ENCODE measurements around the gene CCDC34. TPM values are rescaled to one million over a fixed set of nuclear protein-coding genes. Genes with fewer than 3 reads are reported as not detected.

The CCDC34 gene
- total RNA-seq, 1 donor from 2014 or later: 32.2 TPM

- H3K4me1 Mint-ChIP-seq (ENCODE audit: low read depth): peaks cover 43% of the 10 kb centered on the region
- H3K27me3 Mint-ChIP-seq: no peaks in the 10 kb centered on the region
- peak overlapping the region; percentile 94 for H3K4me3 Mint-ChIP-seq (ENCODE audit: low read depth)
- H3K27ac Mint-ChIP-seq: peak overlapping the region; percentile 94
- H3K9me3 Mint-ChIP-seq (ENCODE audit: low read depth): no peaks in the 10 kb centered on the region
- no peak for TF ChIP-seq CTCF (IDR thresholded peaks at IDR 0.05; ENCODE audit: unreplicated experiment)
- peaks cover 12% of the 10 kb centered on the region for H3K36me3 Mint-ChIP-seq (ENCODE audit: insufficient read depth)
- DNase-seq (ENCODE audit: low spot score, unreplicated experiment): no peak
Observed at GRCh38 chr11:27363576-27364117, 632 bp upstream of the CCDC34 start.

DNA sequence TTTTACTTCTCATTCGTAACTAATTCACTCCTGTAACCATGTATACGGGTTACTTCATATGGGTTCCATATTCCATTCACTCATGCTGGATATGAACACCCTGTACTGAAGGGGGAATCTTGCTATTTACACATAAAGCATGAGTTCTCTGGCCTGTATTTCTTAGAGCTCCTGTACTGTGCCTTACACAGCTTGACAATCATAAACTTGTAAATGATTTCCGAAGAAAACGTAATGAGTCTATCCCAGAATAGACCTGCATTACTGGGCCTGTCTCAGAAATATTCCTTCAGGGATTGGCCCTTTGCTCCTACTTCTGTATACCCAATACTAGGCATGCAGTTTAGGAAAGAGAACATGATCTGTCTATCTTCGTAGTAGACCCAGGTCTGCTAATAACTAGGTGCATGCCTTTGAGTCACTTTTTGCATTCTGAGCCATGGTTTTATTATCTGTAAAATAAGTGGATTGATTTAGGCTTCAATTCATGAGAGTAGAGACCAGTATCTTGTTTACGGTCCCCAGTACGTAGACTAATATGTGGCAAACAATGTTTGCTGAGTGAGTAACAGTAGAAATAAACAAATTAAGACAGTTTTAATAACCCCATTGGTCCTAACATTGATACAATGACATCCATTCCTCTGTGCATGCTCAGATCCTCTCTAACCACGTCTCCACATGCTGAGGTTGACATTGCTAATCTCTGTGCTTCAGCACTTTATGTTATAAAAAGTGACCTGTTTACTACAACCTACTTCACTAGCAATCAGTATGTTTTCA lies 1.2 kb downstream of the CCDC34 start:
- no peaks in the 10 kb centered on the region for H3K27me3 Mint-ChIP-seq
- peak overlapping the region; percentile 94 for H3K4me3 Mint-ChIP-seq (ENCODE audit: low read depth)
- peaks cover 6% of the 10 kb centered on the region for H3K36me3 Mint-ChIP-seq (ENCODE audit: insufficient read depth)
- peaks cover 40% of the 10 kb centered on the region for H3K4me1 Mint-ChIP-seq (ENCODE audit: low read depth)
- no peaks in the 10 kb centered on the region for H3K9me3 Mint-ChIP-seq (ENCODE audit: low read depth)
- no peak for TF ChIP-seq CTCF (IDR thresholded peaks at IDR 0.05; ENCODE audit: unreplicated experiment)
- peak overlapping the region; percentile 98 for H3K27ac Mint-ChIP-seq
- no peak for DNase-seq (ENCODE audit: low spot score, unreplicated experiment)

- no peaks in the 10 kb centered on the region for H3K27me3 Mint-ChIP-seq
Observed at GRCh38 chr11:27358296-27358695, 4.7 kb downstream of the CCDC34 start.

GRCh38 chr11:27357250-27357649 lies 5.8 kb downstream of the CCDC34 start:
- TF ChIP-seq CTCF (IDR thresholded peaks at IDR 0.05; ENCODE audit: unreplicated experiment): no peak
- Mint-ChIP-seq H3K4me1 (ENCODE audit: low read depth) (peaks cover 28% of the 10 kb centered on the region), H3K27me3 (no peaks in the 10 kb centered on the region), H3K36me3 (ENCODE audit: insufficient read depth) (peaks cover 8% of the 10 kb centered on the region), H3K9me3 (ENCODE audit: low read depth) (no peaks in the 10 kb centered on the region), H3K27ac (no peak overlapping the region), H3K4me3 (ENCODE audit: low read depth) (no peak overlapping the region)
- no peak for DNase-seq (ENCODE audit: low spot score, unreplicated experiment)

More at GRCh38 chr11:27358296-27358695, 4.7 kb downstream of the CCDC34 start:
- H3K27ac Mint-ChIP-seq: no peak overlapping the region
- peaks cover 35% of the 10 kb centered on the region for H3K4me1 Mint-ChIP-seq (ENCODE audit: low read depth)
- DNase-seq (ENCODE audit: low spot score, unreplicated experiment): no peak
- peaks cover 4% of the 10 kb centered on the region for H3K36me3 Mint-ChIP-seq (ENCODE audit: insufficient read depth)
- TF ChIP-seq CTCF (IDR thresholded peaks at IDR 0.05; ENCODE audit: unreplicated experiment): no peak
- no peaks in the 10 kb centered on the region for H3K9me3 Mint-ChIP-seq (ENCODE audit: low read depth)
- H3K4me3 Mint-ChIP-seq (ENCODE audit: low read depth): no peak overlapping the region

DNA sequence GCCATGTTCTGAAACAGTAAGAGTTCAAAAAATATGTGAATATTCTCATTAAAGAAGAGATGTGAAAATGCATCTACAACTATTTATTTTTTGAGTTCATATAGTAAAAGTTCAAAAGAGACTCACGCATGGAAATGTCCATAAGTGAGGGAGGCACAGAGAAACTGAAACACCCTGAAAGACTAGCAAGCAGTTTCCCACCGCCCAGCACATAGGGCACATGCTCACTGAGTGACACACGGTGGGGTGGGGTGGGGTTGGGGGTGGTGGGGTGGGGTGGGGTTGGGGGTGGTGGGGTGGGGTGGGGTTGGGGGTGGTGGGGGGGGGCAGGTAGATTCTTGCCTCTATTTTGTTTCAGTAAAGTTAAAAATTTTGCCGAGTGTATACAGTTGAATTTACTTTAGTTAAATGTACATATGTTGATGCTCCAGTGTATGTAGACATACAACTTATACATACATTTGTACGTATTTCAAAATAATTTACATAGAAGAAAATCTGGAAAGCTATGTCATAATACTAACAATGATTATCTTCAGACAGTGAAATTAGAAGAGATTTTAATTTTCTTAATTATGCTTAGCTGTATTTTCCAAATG lies 6.3 kb downstream of the CCDC34 start:
- H3K27ac Mint-ChIP-seq: no peak overlapping the region
- no peak overlapping the region for H3K4me3 Mint-ChIP-seq (ENCODE audit: low read depth)
- H3K36me3 Mint-ChIP-seq (ENCODE audit: insufficient read depth): peaks cover 10% of the 10 kb centered on the region
- no peaks in the 10 kb centered on the region for H3K27me3 Mint-ChIP-seq
- no peak for TF ChIP-seq CTCF (IDR thresholded peaks at IDR 0.05; ENCODE audit: unreplicated experiment)
- peaks cover 23% of the 10 kb centered on the region for H3K4me1 Mint-ChIP-seq (ENCODE audit: low read depth)
- H3K9me3 Mint-ChIP-seq (ENCODE audit: low read depth): no peaks in the 10 kb centered on the region
- DNase-seq (ENCODE audit: low spot score, unreplicated experiment): no peak

Data from progenitor cell of endocrine pancreas (in vitro differentiated cells).